H1 (cell line): Measurements from ENCODE around the gene FXYD5. TPM values are rescaled to one million over a fixed set of nuclear protein-coding genes. Genes with fewer than 3 reads are reported as not detected.

Source experiments
- RXRA ChIP-seq: IDR thresholded peaks from 2 replicates; pipeline ENCODE4 v1.6.1; 2011; ENCODE audit warnings: low read depth, mild to moderate bottlenecking, low read length, moderate library complexity; ENCODE audit not compliant: insufficient read depth
- polyA plus RNA-seq, 7 experiments: library from polyadenylated mRNA; depleted of rRNA in 3 of 7; stranded (reverse) in 5 of 7; unstranded in 2 of 7; fragments of >200 nt in 5 of 7; fragments of 200-250 nt in 2 of 7; gene quantifications; 1 replicate in 5 of 7; 2 replicates in 1 of 7; 4 replicates in 1 of 7; pipeline versions ENCODE4 v1.2.1 to v1.2.3, GENCODE V29; 2011 to 2013; ENCODE audit warnings: missing spikeins in 2 of 7, mixed read lengths in 2 of 7
- total RNA-seq: library from RNA; stranded (reverse); fragmentation: NEBNext Ultra II Directional; extraction: Animal tissue kit (Norgen Biotek cat#: 25700); gene quantifications from 2 replicates; pipeline ENCODE4 v1.2.1, GENCODE V29; 2021

The FXYD5 gene
- total and polyA plus RNA-seq, 2 of the 8 experiments (the other 6 are each of a cell fraction or from before 2014, with no cell fraction given), result 99.0 to 191 TPM

- no peak for TF ChIP-seq RXRA
These were observed 6.3 kb downstream of the FXYD5 start (continued) for GRCh38 chr19:35160629-35161433.
